ENCODE data around the gene CAMSAP3.

The CAMSAP3 gene

DNA sequence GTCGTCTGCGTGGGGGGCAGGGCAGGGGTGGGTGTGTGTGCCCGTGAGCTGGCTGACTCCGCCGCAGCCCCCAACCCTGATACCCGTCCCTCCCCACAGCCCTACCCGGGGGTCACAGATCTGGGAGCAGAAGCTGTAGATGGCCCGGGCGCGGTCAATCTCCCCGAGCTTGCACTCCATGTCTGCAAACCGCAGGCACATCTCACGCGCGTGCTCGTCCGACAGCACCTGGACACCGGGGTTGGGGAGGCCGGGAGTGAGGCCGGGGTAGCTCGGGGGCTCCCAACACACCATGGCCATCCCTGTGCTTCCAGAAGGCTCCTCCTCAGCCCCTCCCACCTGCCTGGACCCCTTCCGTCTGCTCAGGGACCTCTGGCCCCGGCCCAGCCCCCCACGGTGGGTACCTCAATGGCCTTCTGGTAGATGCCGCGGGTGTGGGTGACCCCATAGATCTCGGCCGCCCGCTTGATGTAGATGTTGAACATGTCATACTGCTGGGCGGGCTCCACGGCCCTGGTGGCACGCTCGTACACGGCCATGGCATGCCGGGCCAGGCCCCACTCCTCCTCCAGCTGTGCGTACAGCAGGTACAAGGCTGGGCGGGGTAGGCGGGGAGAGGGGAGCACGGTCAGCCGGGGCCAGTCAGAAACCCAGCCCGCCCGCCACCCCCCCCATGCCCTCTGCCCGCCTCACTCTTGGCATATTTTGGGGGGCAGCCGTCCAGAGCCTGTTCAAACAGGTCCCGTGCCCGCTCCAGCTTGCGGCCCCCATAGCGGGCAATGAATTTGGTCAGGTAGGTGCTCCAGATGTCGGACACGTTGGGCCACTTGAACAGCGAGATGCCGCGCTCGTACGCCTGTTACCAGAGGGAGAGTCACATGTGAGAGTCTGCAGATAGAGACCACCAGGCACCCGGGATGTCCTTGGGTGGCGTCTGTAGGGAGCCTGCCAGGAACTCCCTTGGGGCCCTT, 25.1 kb downstream of the CAMSAP3 start:
- no peak overlapping the region for H3K4me3 ChIP-seq (ENCODE audit: low read length)
- H3K9ac ChIP-seq (ENCODE audit: low read length) = no peak overlapping the region
- H3K36me3 ChIP-seq (ENCODE audit: control insufficient read depth, insufficient read depth, low read length) = peaks cover 37% of the 10 kb centered on the region
- no peaks in the 10 kb centered on the region for H3K27me3 ChIP-seq (ENCODE audit: control insufficient read depth, insufficient read depth, low read length)
- H3K4me1 ChIP-seq (ENCODE audit: control insufficient read depth, insufficient read depth, low read length) = no peaks in the 10 kb centered on the region
- H3K27ac ChIP-seq (ENCODE audit: low read depth, low read length) = no peak overlapping the region

DNA sequence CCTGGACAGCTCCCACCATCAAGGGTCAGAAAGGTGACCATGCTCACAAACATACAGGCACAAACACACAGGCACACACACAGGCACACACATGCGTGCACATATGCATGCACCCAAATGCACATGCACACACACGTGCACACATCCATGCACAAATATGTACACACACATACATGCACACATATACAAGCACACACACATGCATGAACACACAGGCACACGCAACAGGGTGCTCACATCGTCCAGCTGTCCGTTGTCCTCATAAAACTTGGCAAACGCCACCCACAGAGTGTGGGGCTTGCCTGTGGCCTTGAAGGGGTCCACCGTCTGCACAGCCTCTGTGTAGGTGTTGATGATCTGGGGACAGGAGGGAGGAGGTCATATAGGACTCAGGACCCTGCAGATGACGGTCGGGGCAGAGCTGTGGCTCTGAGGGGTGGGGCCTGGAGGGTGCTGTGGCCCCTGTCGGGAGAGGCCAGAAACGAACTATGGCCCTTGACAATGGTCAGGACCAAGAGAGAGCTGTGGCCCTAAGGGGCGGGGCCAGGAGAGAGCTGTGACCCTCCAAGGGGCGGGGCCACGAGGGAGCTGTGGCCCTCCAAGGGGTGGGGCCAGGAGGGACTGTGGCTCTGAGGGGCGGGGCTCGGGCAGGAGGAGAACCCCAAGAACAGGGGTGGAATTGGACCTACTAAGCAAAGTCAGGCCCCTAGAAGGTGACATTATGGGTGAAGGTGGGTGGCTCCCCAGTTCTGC, 27.4 kb downstream of the CAMSAP3 start:
- H3K36me3 ChIP-seq (ENCODE audit: control insufficient read depth, insufficient read depth, low read length) = peaks cover 42% of the 10 kb centered on the region
- peaks cover 3% of the 10 kb centered on the region for H3K4me1 ChIP-seq (ENCODE audit: control insufficient read depth, insufficient read depth, low read length)
- no peak overlapping the region for H3K4me3 ChIP-seq (ENCODE audit: low read length)
- H3K27ac ChIP-seq (ENCODE audit: low read depth, low read length) = no peak overlapping the region
- H3K27me3 ChIP-seq (ENCODE audit: control insufficient read depth, insufficient read depth, low read length) = no peaks in the 10 kb centered on the region
- H3K9ac ChIP-seq (ENCODE audit: low read length) = no peak overlapping the region

DNA sequence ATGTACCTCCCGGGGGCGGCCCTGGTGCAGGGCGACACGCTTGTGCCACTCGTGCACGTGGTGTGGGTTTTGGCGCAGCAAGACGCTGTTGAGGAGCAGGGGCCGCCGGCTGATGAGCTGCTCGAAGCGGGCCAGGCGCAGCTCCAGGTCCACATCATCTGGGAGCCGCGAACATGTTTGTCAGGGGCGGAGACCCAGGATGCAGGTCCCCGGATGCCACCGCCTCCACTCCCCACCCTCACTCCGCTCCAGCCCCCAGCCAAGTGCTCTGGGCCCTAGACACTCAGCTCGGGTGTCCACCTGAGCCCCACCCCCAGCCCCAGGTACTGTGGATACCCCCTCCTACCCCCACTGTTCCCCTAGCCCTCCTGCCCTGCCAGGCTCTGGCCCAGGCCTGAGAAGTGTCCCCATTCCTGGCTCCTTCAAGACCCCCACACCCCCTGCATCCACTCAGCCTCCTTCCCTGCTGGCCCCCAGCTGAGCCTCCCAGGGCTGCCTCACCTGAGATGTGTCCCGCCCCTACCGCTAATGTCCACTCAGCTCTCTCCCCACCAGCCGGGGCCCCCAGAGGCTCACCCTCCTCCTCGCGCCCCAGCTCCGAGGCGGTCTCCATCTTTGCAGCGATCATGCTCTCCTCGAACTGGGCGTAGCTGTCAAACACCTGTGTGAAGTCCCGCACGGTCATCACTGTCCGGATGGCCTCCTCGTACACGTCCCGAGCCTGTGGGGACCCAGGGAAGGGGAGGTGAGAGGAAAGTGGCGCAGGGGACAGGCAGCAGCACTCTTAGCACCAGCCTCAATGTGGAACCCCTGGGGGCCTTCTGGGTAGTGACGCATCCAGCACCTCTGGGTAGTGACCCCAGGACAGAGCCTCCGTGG, 28.3 kb downstream of the CAMSAP3 start:
- peaks cover 10% of the 10 kb centered on the region for H3K4me1 ChIP-seq (ENCODE audit: control insufficient read depth, insufficient read depth, low read length)
- H3K9ac ChIP-seq (ENCODE audit: low read length) = no peak overlapping the region
- H3K36me3 ChIP-seq (ENCODE audit: control insufficient read depth, insufficient read depth, low read length) = peaks cover 42% of the 10 kb centered on the region

DNA sequence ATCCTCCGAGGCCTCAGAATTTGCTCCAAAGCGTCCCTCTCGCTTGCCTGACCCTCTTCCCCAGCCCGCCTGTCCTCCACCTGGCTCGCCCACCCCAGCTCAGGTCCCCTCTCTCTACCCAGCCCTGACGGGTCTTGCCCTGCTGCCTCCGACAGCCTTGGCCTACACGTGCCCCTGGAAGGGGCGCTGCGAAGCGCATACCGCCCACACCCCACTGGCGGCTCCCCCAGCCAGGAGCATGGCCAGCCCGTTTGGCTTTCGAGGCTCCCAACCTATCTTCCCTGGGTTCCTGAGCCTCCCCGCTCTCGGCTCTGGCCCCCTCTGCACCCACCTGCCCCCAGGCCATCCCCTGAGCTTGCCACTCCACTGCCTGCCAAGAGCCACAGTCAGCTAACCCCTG, 29.1 kb downstream of the CAMSAP3 start:
- Histone ChIP-seq H3K9ac (ENCODE audit: low read length) (no peak overlapping the region), H3K36me3 (ENCODE audit: control insufficient read depth, insufficient read depth, low read length) (peaks cover 42% of the 10 kb centered on the region), H3K27me3 (ENCODE audit: control insufficient read depth, insufficient read depth, low read length) (no peaks in the 10 kb centered on the region), H3K27ac (ENCODE audit: low read depth, low read length) (no peak overlapping the region), H3K4me3 (ENCODE audit: low read length) (no peak overlapping the region), H3K4me1 (ENCODE audit: control insufficient read depth, insufficient read depth, low read length) (peaks cover 10% of the 10 kb centered on the region)

More for the DNA sequence above, 28.3 kb downstream of the CAMSAP3 start:
- H3K27me3 ChIP-seq (ENCODE audit: control insufficient read depth, insufficient read depth, low read length) = no peaks in the 10 kb centered on the region
- H3K4me3 ChIP-seq (ENCODE audit: low read length) = no peak overlapping the region
- no peak overlapping the region for H3K27ac ChIP-seq (ENCODE audit: low read depth, low read length)

DNA sequence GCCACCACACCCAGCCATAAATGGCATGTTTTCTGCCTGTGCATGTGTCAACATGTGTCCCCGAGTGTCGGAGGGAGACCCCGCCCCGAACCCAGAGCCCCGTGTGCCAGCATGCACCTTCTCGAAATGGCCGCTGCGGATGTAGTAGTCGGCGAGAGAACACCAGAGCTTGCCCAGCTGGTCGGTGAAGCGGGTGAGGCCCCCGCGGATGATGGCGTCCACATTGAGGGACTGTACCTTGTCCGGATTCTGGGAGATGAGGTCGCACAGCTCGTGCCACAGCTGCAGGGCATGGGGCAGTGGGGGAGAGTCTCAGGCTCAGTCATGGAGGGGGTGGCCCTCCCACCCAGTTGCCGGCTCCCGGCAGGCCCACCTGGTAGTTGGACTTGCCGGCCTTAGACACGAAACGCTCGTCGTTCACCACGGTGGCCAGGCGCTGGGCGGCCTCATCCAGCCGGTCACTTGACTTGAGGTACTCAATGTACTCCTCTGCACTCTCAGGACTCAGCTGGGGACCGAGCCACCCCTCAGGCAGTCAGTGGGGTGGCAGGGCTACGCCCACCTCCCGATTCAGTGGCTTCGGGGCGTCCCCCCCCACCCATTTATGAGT, 30.2 kb downstream of the CAMSAP3 start:
- no peak overlapping the region for H3K27ac ChIP-seq (ENCODE audit: low read depth, low read length)
- H3K9ac ChIP-seq (ENCODE audit: low read length) = no peak overlapping the region
- H3K27me3 ChIP-seq (ENCODE audit: control insufficient read depth, insufficient read depth, low read length) = no peaks in the 10 kb centered on the region
- H3K36me3 ChIP-seq (ENCODE audit: control insufficient read depth, insufficient read depth, low read length) = peaks cover 34% of the 10 kb centered on the region
- peaks cover 10% of the 10 kb centered on the region for H3K4me1 ChIP-seq (ENCODE audit: control insufficient read depth, insufficient read depth, low read length)
- H3K4me3 ChIP-seq (ENCODE audit: low read length) = no peak overlapping the region

DNA sequence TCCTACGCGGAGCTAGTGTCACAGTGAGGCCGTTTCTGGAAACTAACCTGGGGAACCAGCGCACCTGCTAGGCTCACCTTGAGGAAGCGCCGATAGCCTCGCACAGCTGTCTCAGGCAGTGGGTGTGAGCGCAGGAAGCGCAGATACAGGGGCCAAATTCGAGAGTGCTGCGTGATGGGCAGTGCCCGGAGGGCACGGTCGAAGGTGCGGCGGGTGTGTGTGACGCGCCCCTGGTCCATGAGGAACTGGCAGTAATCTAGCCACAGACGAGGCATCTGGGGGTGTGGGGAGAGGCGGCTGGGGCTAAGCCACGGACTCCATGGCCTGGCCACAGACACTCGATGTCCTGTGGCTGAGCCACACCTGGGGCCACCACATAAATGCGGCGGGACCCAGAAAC, 31.5 kb downstream of the CAMSAP3 start:
- H3K27ac ChIP-seq (ENCODE audit: low read depth, low read length) = no peak overlapping the region
- peaks cover 10% of the 10 kb centered on the region for H3K4me1 ChIP-seq (ENCODE audit: control insufficient read depth, insufficient read depth, low read length)
- no peak overlapping the region for H3K4me3 ChIP-seq (ENCODE audit: low read length)
- H3K36me3 ChIP-seq (ENCODE audit: control insufficient read depth, insufficient read depth, low read length) = peaks cover 23% of the 10 kb centered on the region
- no peaks in the 10 kb centered on the region for H3K27me3 ChIP-seq (ENCODE audit: control insufficient read depth, insufficient read depth, low read length)
- H3K9ac ChIP-seq (ENCODE audit: low read length) = no peak overlapping the region

DNA sequence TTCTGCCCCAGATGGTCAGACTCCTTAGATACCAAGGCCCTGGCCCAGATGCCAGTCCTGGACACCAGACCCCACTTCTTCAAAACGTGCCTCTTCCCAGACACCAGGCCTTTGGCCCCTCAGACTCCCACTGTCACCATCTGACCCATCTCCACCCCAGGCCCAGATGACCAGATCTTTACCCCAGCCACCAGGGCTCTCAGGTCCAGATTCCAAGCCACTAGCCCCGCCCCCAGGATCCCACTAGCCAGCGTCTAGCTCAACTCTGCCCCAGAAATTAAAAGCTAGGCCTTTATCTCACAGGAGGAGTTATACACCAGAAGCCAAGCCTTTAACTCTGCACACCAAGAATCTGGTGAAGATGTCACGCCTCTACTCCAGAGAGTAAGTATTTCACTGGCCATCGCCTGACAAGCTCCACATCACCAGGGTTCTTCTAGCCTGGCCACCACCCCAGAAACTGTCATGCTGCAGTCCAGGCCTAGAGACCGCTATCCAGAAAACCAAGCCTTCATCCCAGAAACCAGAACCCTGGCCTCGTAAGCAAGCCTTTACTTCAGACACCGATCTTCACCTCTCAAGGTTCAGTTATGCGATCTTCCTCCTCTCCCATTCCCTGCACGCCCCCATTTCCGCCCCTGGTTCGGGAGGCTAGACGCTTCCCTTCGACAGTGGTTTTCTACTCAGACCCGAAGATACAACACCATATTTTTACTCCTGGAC, 33.1 kb downstream of the CAMSAP3 start:
- Histone ChIP-seq H3K36me3 (ENCODE audit: control insufficient read depth, insufficient read depth, low read length) (peaks cover 9% of the 10 kb centered on the region), H3K4me3 (ENCODE audit: low read length) (peak overlapping the region; percentile 95), H3K4me1 (ENCODE audit: control insufficient read depth, insufficient read depth, low read length) (peaks cover 10% of the 10 kb centered on the region), H3K9ac (ENCODE audit: low read length) (peak overlapping the region; percentile 84), H3K27ac (ENCODE audit: low read depth, low read length) (peak overlapping the region; percentile 79), H3K27me3 (ENCODE audit: control insufficient read depth, insufficient read depth, low read length) (no peaks in the 10 kb centered on the region)

DNA sequence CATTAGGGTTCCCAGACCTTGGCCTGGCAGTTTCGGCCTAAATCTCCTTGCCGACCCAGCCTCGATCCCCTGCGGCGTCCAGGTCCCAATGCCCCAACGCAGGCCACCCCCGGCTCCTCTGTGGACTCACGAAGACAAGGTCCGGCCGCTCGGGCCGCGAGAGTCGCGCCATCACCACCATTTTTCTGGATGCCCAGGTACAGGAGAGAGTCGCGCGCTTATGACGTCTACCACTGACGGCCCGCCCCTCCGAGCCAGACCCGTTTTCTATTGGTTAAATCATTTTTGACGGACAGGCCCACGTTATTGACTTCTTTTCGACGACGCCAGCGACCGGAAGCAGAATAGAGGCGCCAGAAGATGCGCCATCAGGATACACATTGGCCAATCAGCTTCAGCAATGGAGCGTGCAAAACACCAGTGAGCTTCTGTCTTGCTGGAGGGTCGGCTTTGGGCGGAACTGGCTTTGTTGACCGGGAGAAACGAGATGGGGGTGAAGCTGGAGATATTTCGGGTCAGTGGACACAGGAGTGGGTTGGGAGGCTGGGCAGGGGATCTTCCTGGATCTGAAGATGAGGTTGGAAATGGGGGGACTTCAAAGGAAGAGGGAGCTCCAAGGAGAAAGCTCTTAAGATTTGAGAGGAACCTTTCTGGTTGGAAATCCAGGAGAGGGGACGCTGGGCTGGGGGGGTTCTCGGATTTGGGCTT, 33.8 kb downstream of the CAMSAP3 start, which contains the start of the genes PET100 and XAB2:
Gene PET100, plus strand, starts transcription at position 447 of the 708 bp plus-strand sequence. Its CDS starts 41 bp downstream, at position 488.
Gene XAB2, minus strand, starts transcription at position 199 of the 708 bp plus-strand sequence. Its CDS starts 18 bp downstream, at position 181.
- Histone ChIP-seq H3K4me1 (ENCODE audit: control insufficient read depth, insufficient read depth, low read length) (peaks cover 10% of the 10 kb centered on the region), H3K9ac (ENCODE audit: low read length) (peak within 1 kb of the TSS; percentile 84), H3K27me3 (ENCODE audit: control insufficient read depth, insufficient read depth, low read length) (no peaks in the 10 kb centered on the region)

DNA sequence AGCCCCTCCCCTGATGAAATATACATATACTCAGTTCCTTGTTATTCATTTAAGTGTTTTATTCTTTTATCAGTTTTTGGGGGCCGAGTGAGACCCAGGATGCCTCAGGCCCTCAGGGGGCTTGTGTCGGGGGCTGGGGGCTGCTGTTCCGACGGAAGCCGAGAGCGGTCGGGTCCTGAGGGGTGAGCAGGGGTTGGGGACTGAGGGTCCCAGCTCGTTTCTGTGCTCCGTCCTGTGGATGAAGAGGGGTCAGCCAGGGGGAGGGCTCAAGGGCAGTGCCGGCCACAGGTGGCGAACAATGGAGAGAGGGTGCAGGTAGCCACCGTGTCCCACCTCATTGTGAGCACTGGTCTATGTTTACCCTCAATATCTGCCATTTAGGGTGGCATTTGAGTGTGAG, 35.9 kb downstream of the CAMSAP3 start:
- Histone ChIP-seq H3K4me3 (ENCODE audit: low read length) (no peak overlapping the region), H3K4me1 (ENCODE audit: control insufficient read depth, insufficient read depth, low read length) (peaks cover 10% of the 10 kb centered on the region), H3K27me3 (ENCODE audit: control insufficient read depth, insufficient read depth, low read length) (peaks cover 3% of the 10 kb centered on the region), H3K36me3 (ENCODE audit: control insufficient read depth, insufficient read depth, low read length) (peaks cover 5% of the 10 kb centered on the region), H3K27ac (ENCODE audit: low read depth, low read length) (no peak overlapping the region), H3K9ac (ENCODE audit: low read length) (no peak overlapping the region)

More for the DNA sequence above, 33.8 kb downstream of the CAMSAP3 start, which contains the start of the genes PET100 and XAB2:
- H3K27ac ChIP-seq (ENCODE audit: low read depth, low read length) = peak within 1 kb of the TSS; percentile 79
- H3K36me3 ChIP-seq (ENCODE audit: control insufficient read depth, insufficient read depth, low read length) = peaks cover 7% of the 10 kb centered on the region
- peak within 1 kb of the TSS; percentile 95 for H3K4me3 ChIP-seq (ENCODE audit: low read length)

DNA sequence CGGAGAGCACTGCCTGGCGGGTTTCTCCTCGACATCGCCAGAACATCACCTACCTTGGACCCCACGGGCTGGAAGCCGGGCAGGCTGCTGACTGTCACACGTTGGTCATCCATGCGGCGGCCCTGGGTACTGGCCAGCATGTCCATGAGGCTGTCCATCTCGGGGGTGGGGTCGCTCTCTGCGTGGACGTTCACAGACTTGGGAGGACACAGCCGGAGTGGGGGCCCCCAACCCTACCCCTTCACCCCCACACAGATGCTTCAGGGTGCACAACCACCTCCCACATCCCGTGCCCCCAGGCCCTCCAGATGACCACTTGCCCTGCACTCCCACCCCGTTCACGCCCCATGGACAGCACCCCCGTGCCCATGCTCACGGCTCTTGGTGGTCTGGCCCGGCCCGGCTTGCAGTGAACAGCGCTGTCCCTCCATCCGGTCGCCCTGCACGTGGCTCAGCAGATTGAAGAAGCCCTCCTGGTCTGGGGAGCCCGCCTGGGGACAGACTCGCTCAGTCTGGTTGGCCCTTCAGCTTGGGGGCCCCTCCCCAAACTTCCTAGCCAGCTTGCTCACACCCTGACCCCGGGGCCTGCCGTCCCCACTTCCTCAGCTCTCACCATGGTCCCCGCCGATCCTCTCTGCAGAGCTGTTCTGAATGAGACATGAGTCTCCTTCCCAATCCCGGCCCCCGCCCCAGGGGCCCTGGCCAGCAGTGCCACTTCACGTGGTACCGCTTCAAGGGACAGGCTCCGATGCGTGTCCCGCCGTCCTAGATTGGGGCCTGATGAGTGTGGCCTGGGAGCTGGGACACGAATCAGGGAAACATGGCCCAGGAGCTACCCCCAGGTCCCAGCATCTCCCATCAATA, 36.9 kb downstream of the CAMSAP3 start:
- no peak overlapping the region for H3K27ac ChIP-seq (ENCODE audit: low read depth, low read length)
- H3K36me3 ChIP-seq (ENCODE audit: control insufficient read depth, insufficient read depth, low read length) = no peaks in the 10 kb centered on the region
- peaks cover 4% of the 10 kb centered on the region for H3K27me3 ChIP-seq (ENCODE audit: control insufficient read depth, insufficient read depth, low read length)
- no peak overlapping the region for H3K9ac ChIP-seq (ENCODE audit: low read length)
- no peak overlapping the region for H3K4me3 ChIP-seq (ENCODE audit: low read length)
- peaks cover 9% of the 10 kb centered on the region for H3K4me1 ChIP-seq (ENCODE audit: control insufficient read depth, insufficient read depth, low read length)

All from rectal smooth muscle tissue (tissue), 1 donor.